AG04449 (cell line): ENCODE results near the gene SEL1L2.

ENCODE experiments used
- CTCF ChIA-PET: fragments of 350-600 bp; formaldehyde crosslinking; extraction: SDS; loops from one replicate; lab custom pipeline; 2021; ENCODE audit warnings: antibody characterized with exemption; lab: Yijun Ruan, JAX
- POLR2A ChIA-PET: fragments of 400-600, 350-600 bp; formaldehyde crosslinking; extraction: SDS; loops from one replicate; lab custom pipeline; 2020; ENCODE audit warnings: antibody characterized with exemption, inconsistent platforms; lab: Yijun Ruan, JAX
- DNase-seq: peaks from one replicate; pipeline ENCODE4 v3.0.0-alpha.2; 2010; ENCODE audit warnings: low read depth, low spot score
- H3K4me3 ChIP-seq: 2 replicates; pipeline ENCODE4 v1.5.1; 2011; ENCODE audit warnings: low read depth, mild to moderate bottlenecking, control low read depth, low read length
- CTCF ChIP-seq: IDR thresholded peaks from one replicate; pipeline ENCODE4 v1.5.1; 2011; ENCODE audit warnings: mild to moderate bottlenecking, moderate library complexity, low read length, control low read depth, inconsistent platforms; ENCODE audit not compliant: insufficient read depth; ENCODE audit errors: missing control alignments

Gene SEL1L2

GRCh38 chr20:13984211-13984610, 6.2 kb downstream of the SEL1L2 start:
- ChIA-PET POLR2A (no interaction called here), CTCF (no interaction called here)
- no peak for DNase-seq
- no peak overlapping the region for H3K4me3 ChIP-seq
- TF ChIP-seq CTCF = no peak

- DNase-seq = no peak
- CTCF ChIA-PET = no interaction called here
- no peak for TF ChIP-seq CTCF
- POLR2A ChIA-PET = no interaction called here
- H3K4me3 ChIP-seq = no peak overlapping the region
These were observed 29.9 kb downstream of the SEL1L2 start for GRCh38 chr20:13960525-13960924.

GRCh38 chr20:13960119-13960518, 30.3 kb downstream of the SEL1L2 start:
- CTCF ChIA-PET = no interaction called here
- no peak overlapping the region for H3K4me3 ChIP-seq
- POLR2A ChIA-PET = no interaction called here
- TF ChIP-seq CTCF = no peak
- DNase-seq = no peak

- ChIA-PET POLR2A (no interaction called here), CTCF (no interaction called here)
- DNase-seq = no peak
- TF ChIP-seq CTCF = no peak
- no peak overlapping the region for H3K4me3 ChIP-seq
These were observed 37.2 kb downstream of the SEL1L2 start for GRCh38 chr20:13953227-13953626.

GRCh38 chr20:13947719-13948118, 42.7 kb downstream of the SEL1L2 start:
- ChIA-PET POLR2A (no interaction called here), CTCF (no interaction called here)
- DNase-seq = no peak
- TF ChIP-seq CTCF = no peak
- no peak overlapping the region for H3K4me3 ChIP-seq

- DNase-seq = no peak
- H3K4me3 ChIP-seq = no peak overlapping the region
- POLR2A ChIA-PET = no interaction called here
- no peak for TF ChIP-seq CTCF
- CTCF ChIA-PET = no interaction called here
These were observed 49.4 kb downstream of the SEL1L2 start for GRCh38 chr20:13941031-13941430.
